Heart right ventricle (tissue), 16 donors: ENCODE measurements around the gene MLX. TPM values are rescaled to one million over a fixed set of nuclear protein-coding genes. Genes with fewer than 3 reads are reported as not detected.

Experiments used
- ATAC-seq, 8 donors: fragments of 200-7000 bp; cut with Tn5 transposase; one replicate each; pipeline ENCODE4 v1.9.1; 2020; ENCODE audit warnings: mild to moderate bottlenecking in 8 of 8, moderate library complexity in 8 of 8, moderate number of reproducible peaks in 1 of 8
- DNase-seq, 2 donors: peaks; one replicate each; pipeline ENCODE4 v3.0.0-alpha.2; 2020
- H3K27ac ChIP-seq, 10 donors: fragments of 200-600 bp; sonication (generic) in 2 of 10; one replicate each; pipeline versions ENCODE4 v1.5.0 to v1.8.0; 2020 to 2022; ENCODE audit warnings: mild to moderate bottlenecking in 3 of 10
- H3K27me3 ChIP-seq, 7 donors: fragments of 200-600 bp; one replicate each; pipeline ENCODE4 v1.8.0; 2021 to 2022; ENCODE audit warnings: mild to moderate bottlenecking in 2 of 7
- H3K36me3 ChIP-seq, 9 donors: fragments of 200-600 bp; sonication (generic) in 1 of 9; one replicate each; pipeline versions ENCODE4 v1.5.0 to v1.8.0; 2020 to 2022; ENCODE audit warnings: mild to moderate bottlenecking in 2 of 9
- H3K4me1 ChIP-seq, 9 donors: fragments of 200-600 bp; sonication (generic) in 1 of 9; one replicate each; pipeline versions ENCODE4 v1.5.0 to v1.8.0; 2020 to 2022; ENCODE audit warnings: mild to moderate bottlenecking in 4 of 9
- H3K4me3 ChIP-seq, 10 donors: fragments of 200-600 bp; sonication (generic) in 2 of 10; one replicate each; pipeline versions ENCODE4 v1.5.0 to v1.8.0; 2020 to 2022; ENCODE audit warnings: mild to moderate bottlenecking in 7 of 10, moderate library complexity in 2 of 10
- H3K9me3 ChIP-seq, 11 donors: fragments of 200-600 bp in 10 of 11; sonication (generic) in 2 of 11; one replicate each; pipeline versions ENCODE4 v1.5.0 to v1.8.0; 2013 to 2022; ENCODE audit warnings: mild to moderate bottlenecking in 2 of 11, control low read depth in 1 of 11, moderate library complexity in 1 of 11
- WGBS, 2 donors: extraction: QIAGEN DNeasy Blood & Tissue Kit; methylation state at CpG; one replicate each; pipeline ENCODE4 v1.1.7; 2013; ENCODE audit warnings: inconsistent platforms in 1 of 2; 5-methylcytosine and 5-hydroxymethylcytosine counted together
- intact Hi-C, 10 donors: fragments of 100-400 bp; cut with DNase I; formaldehyde crosslinking; loops; one replicate each; pipeline versions ENCODE4 v1.11.1 to v1.14.2; 2022
- long read RNA-seq, 3 donors: library from polyadenylated mRNA; unstranded; transcript quantifications; one replicate each; pipeline ENCODE4 v2.0.0, GENCODE V29; 2020 to 2021
- polyA plus RNA-seq, 2 donors: library from polyadenylated mRNA; stranded (reverse); fragments of 200-250 nt; gene quantifications; one replicate each; pipeline ENCODE4 v1.2.3, GENCODE V29; 2013
- total RNA-seq, 10 donors: library from RNA; stranded (reverse); fragmentation: NEBNext Ultra II Directional in 3 of 10; extraction: Animal tissue kit (Norgen Biotek cat#: 25700) in 3 of 10; gene quantifications; one replicate each; pipeline versions ENCODE4 v1.2.1 to v1.2.4, GENCODE V29; 2021 to 2023
- TF ChIP-seq, protein P1 (sequence below), 9 donors: fragments of 200-600 bp; sonication (generic) in 2 of 9; IDR thresholded peaks; one replicate each; pipeline versions ENCODE4 v1.5.0 to v1.8.0; 2021 to 2022; ENCODE audit warnings: antibody characterized with exemption in 9 of 9, mild to moderate bottlenecking in 5 of 9, moderate library complexity in 1 of 9
- donor health status: Arrhythmogenic right ventricular cardiomyopathy.
- donor health status: ischemic (EF 13 %, LVEDD 7.1; RV severe dilation, severe dysfunction).
- donor health status: healthy with polysubstance abuse.
- donor health status: DM: no; HTN: yes; CAD: no.
- donor health status: DM: no; HTN: no; CAD: no.
- donor health status: ischemic (EF 25% LVEDD 6.9; RV normal size, moderate dysfunction).
- donor health status: ischemic (EF 25% LVEDD 5.7; RV mildly dilated, moderate dysfunction).
- donor health status: healthy.
- donor health status: DM: yes; HTN: yes; CAD: no.
- donor health status: Ischemic cardiomyopathy.
- donor health status: ischemic (EF 35%, LVEDD 5.7; RV mildly dilated, moderate dysfunction).
- donor health status: nonischemic (EF 11% LVEDD 7.7; RV severe dilation, severe dysfunction).
- donor health status: DM: yes; HTN: yes; CAD: no.
- donor health status: PGD.
- donor health status: ischemic (EF 29% LVEDD 5.4; RV normal size, mild dysfunction).
- donor health status: nonischemic (EF 23%, LVEDD 6.1; RV moderate dilation, normal function).

Gene MLX
- 10 to 100 TPM; 45.7 to 87.2 (median 56.4) TPM for total RNA-seq
- 10 to 100 TPM; 55.8 to 61.2 TPM for polyA plus RNA-seq
- long read RNA-seq, donor 1, transcript MLX-201 (8 exons, 2,586 nt): minor isoform, 11 of 126 reads
- long read RNA-seq, donor 1, transcript MLX-203 (8 exons, 2,428 nt): major isoform, 79 of 126 reads
- long read RNA-seq, donor 1, transcript MLX-202 (7 exons, 2,334 nt): minor isoform, 14 of 126 reads
- long read RNA-seq, donor 1, partial matches to known transcripts: 3 of 126 reads
- long read RNA-seq, donor 1, other reads (novel, unspliced or antisense): 18 of 126 reads
- long read RNA-seq, donor 2, transcript MLX-203 (8 exons, 2,428 nt): major isoform, 93 of 151 reads
- long read RNA-seq, donor 2, transcript MLX-201 (8 exons, 2,586 nt): minor isoform, 14 of 151 reads
- long read RNA-seq, donor 2, transcript MLX-202 (7 exons, 2,334 nt): minor isoform, 16 of 151 reads
- long read RNA-seq, donor 2, partial matches to known transcripts: 6 of 151 reads
- long read RNA-seq, donor 2, other reads (novel, unspliced or antisense): 21 of 151 reads
- long read RNA-seq, donor 3, transcript MLX-203 (8 exons, 2,428 nt): major isoform, 174 of 302 reads
- long read RNA-seq, donor 3, transcript MLX-202 (7 exons, 2,334 nt): minor isoform, 55 of 302 reads
- long read RNA-seq, donor 3, transcript MLX-201 (8 exons, 2,586 nt): minor isoform, 26 of 302 reads
- long read RNA-seq, donor 3, partial matches to known transcripts: 13 of 302 reads
- long read RNA-seq, donor 3, other reads (novel, unspliced or antisense): 33 of 302 reads

- 0% methylated on average over 64 to 72 of the region's 72 CpGs for WGBS, 2 donors
- ATAC-seq (peak; percentile 83 to 90 (median 90)), DNase-seq (peak; percentile 94 to 97)
- peak within 1 kb of the TSS; percentile 78 to 96 (median 88) for H3K4me3 ChIP-seq
- H3K27ac ChIP-seq: peak within 1 kb of the TSS; percentile 93 to 99 (median 96)
- H3K4me1 ChIP-seq: peaks cover 13 to 66% (median 41%) of the 10 kb centered on the region in 9 donors
- TF ChIP-seq, protein P1, sequence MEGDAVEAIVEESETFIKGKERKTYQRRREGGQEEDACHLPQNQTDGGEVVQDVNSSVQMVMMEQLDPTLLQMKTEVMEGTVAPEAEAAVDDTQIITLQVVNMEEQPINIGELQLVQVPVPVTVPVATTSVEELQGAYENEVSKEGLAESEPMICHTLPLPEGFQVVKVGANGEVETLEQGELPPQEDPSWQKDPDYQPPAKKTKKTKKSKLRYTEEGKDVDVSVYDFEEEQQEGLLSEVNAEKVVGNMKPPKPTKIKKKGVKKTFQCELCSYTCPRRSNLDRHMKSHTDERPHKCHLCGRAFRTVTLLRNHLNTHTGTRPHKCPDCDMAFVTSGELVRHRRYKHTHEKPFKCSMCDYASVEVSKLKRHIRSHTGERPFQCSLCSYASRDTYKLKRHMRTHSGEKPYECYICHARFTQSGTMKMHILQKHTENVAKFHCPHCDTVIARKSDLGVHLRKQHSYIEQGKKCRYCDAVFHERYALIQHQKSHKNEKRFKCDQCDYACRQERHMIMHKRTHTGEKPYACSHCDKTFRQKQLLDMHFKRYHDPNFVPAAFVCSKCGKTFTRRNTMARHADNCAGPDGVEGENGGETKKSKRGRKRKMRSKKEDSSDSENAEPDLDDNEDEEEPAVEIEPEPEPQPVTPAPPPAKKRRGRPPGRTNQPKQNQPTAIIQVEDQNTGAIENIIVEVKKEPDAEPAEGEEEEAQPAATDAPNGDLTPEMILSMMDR (IDR thresholded peaks at IDR 0.05): no peak
- intact Hi-C loops: no loop called here
- no peaks in the 10 kb centered on the region for H3K27me3 ChIP-seq
- H3K36me3 ChIP-seq: peaks cover 2 to 66% (median 55%) of the 10 kb centered on the region in 9 donors
- no peaks in the 10 kb centered on the region for H3K9me3 ChIP-seq
Observed at GRCh38 chr17:42566883-42567573, at the start of gene MLX. TSS of gene MLX (plus strand) at chr17:42567100. CDS start at chr17:42567125, 25 bp downstream.

DNA sequence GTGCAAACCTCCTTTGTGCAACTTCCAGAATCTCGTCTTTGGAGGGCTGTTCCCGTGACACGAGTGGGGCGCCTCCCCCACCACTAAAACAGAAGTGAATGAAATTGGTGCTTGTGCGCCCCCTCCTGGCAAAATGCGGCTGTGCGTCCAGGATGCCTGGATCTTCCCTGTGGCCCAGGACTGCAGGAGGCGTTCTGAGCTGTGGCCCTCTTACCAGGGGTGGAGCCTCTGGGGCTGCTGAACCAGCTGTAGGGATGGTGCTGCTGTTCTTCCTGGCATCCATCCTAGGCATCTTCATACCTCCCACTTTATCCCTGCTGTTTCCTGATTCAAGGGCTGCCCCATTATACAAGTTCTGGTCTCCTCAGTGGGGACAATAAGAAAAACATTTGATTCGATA, 49.4 kb upstream of the MLX start:
- Histone ChIP-seq H3K27me3 (no peaks in the 10 kb centered on the region), H3K4me1 (peaks cover 62 to 93% (median 73%) of the 10 kb centered on the region in 9 donors), H3K36me3 (peaks cover 0 to 56% (median 12%) of the 10 kb centered on the region in 9 donors), H3K4me3 (no peak overlapping the region), H3K9me3 (no peaks in the 10 kb centered on the region), H3K27ac (peak overlapping the region; percentile 92 to 98 (median 95))
- intact Hi-C loops: loop anchor here in 9 of 10 donors (2.0 to 10.0 kb wide), 11 partner anchors 83 to 393 kb away; partner anchors contain the start of genes CAVIN1 (in 7 of the 9), HSPB9 (in 1 of the 9) and KAT2A (in 1 of the 9)
- TF ChIP-seq, protein P1 (IDR thresholded peaks at IDR 0.05): peak; percentile 84 to 96 (median 94)
- peak; percentile 89 to 90 for DNase-seq
- peak; percentile 29 to 59 (median 50) for ATAC-seq
- 24 to 34% methylated on average over 9 of the region's 9 CpGs for WGBS, 2 donors

GRCh38 chr17:42518046-42518754, 48.7 kb upstream of the MLX start:
- intact Hi-C loops: loop anchor here in 9 of 10 donors (5.0 to 10.0 kb wide), 10 partner anchors 83 to 393 kb away; partner anchors contain the start of genes CAVIN1 (in 7 of the 9), HSPB9 (in 1 of the 9) and KAT2A (in 1 of the 9)
- 32 to 49% methylated on average over 9 of the region's 9 CpGs for WGBS, 2 donors
- Histone ChIP-seq H3K4me3 (peak overlapping the region in 2 of 10 donors; percentile 1 to 15), H3K4me1 (peaks cover 65 to 93% (median 77%) of the 10 kb centered on the region in 9 donors), H3K36me3 (peaks cover 0 to 61% (median 12%) of the 10 kb centered on the region in 9 donors), H3K27ac (peak overlapping the region; percentile 92 to 98 (median 95)), H3K9me3 (no peaks in the 10 kb centered on the region), H3K27me3 (no peaks in the 10 kb centered on the region)
- DNase-seq (peak; percentile 64 to 86), ATAC-seq (peak; percentile 18 to 66 (median 50))
- TF ChIP-seq, protein P1 (IDR thresholded peaks at IDR 0.05): no peak
